ENCODE results near the gene EVI5L.

- TF ChIP-seq FOSL2 (CRISPR knock-in tag; IDR thresholded peaks at IDR 0.05) (no peak), ZNF839 (CRISPR knock-in tag; IDR thresholded peaks at IDR 0.05; ENCODE audit: borderline replicate concordance) (no peak), CTCF (CRISPR knock-in tag; IDR thresholded peaks at IDR 0.05) (no peak), ELF1 (CRISPR knock-in tag; IDR thresholded peaks at IDR 0.05) (no peak), REST (IDR thresholded peaks at IDR 0.05; ENCODE audit: borderline replicate concordance in 1 of 2, low read depth in 1 of 2, low read length in 2 of 2) (no peak), ETV5 (CRISPR knock-in tag; IDR thresholded peaks at IDR 0.05; ENCODE audit: borderline replicate concordance) (no peak), ZNF766 (CRISPR knock-in tag; IDR thresholded peaks at IDR 0.05; ENCODE audit: borderline replicate concordance) (no peak)
Measured at GRCh38 chr19:7907544-7907943, 77.5 kb downstream of the EVI5L start.
